IPS-20b (cell line): Measurements from ENCODE around the gene ATP2B3.

ENCODE experiments used
- H3K27ac ChIP-seq: one replicate; pipeline ENCODE4 v1.5.1; 2013; ENCODE audit warnings: low read length
- H3K27me3 ChIP-seq: 2 replicates; pipeline ENCODE4 v1.6.1; 2013; ENCODE audit warnings: mild to moderate bottlenecking, low read length, inconsistent platforms; ENCODE audit not compliant: insufficient read depth
- H3K36me3 ChIP-seq: 2 replicates; pipeline ENCODE4 v1.6.1; 2013; ENCODE audit warnings: low read depth, mild to moderate bottlenecking, inconsistent platforms, low read length, moderate library complexity; ENCODE audit not compliant: insufficient read depth
- H3K4me1 ChIP-seq: 2 replicates; pipeline ENCODE4 v1.6.1; 2013; ENCODE audit warnings: mild to moderate bottlenecking, control low read depth, inconsistent platforms, low read length, moderate library complexity; ENCODE audit not compliant: insufficient read depth
- H3K4me3 ChIP-seq: 2 replicates; pipeline ENCODE4 v1.5.1; 2013; ENCODE audit warnings: mild to moderate bottlenecking, low read length, inconsistent platforms
- H3K9ac ChIP-seq: 2 replicates; pipeline ENCODE4 v1.6.1; 2013; ENCODE audit warnings: low read depth, mild to moderate bottlenecking, inconsistent platforms, low read length, moderate library complexity
- H3K9me3 ChIP-seq: 2 replicates; pipeline ENCODE4 v1.6.1; 2013; ENCODE audit warnings: mild to moderate bottlenecking, low read depth, low read length, inconsistent platforms; ENCODE audit not compliant: insufficient read depth

Gene ATP2B3

DNA sequence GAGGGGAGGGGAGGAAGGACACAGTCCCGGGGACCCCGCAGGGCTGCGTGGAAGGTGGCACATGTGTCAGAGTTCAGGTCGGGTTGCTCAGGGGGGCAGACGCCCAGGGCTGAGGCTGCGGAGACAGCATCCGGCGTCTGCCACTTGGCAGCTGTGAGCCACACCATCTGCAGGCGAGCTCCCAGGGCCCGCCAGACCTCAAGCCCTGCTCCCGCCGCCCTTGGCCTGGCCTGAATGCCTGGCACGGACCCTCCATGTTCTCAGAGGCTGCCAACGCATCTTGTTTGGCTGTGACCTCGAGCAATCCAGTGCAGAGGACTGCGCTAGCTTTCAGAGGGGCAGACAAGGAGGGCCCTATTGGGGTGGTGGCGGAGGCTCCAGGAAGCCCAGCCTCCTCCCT, 17.6 kb upstream of the ATP2B3 start:
- Histone ChIP-seq H3K9ac (no peak overlapping the region), H3K4me1 (no peaks in the 10 kb centered on the region), H3K27me3 (no peaks in the 10 kb centered on the region; the same call in 1 of the 2 replicates), H3K36me3 (no peaks in the 10 kb centered on the region), H3K4me3 (no peak overlapping the region), H3K9me3 (no peaks in the 10 kb centered on the region), H3K27ac (no peak overlapping the region)

DNA sequence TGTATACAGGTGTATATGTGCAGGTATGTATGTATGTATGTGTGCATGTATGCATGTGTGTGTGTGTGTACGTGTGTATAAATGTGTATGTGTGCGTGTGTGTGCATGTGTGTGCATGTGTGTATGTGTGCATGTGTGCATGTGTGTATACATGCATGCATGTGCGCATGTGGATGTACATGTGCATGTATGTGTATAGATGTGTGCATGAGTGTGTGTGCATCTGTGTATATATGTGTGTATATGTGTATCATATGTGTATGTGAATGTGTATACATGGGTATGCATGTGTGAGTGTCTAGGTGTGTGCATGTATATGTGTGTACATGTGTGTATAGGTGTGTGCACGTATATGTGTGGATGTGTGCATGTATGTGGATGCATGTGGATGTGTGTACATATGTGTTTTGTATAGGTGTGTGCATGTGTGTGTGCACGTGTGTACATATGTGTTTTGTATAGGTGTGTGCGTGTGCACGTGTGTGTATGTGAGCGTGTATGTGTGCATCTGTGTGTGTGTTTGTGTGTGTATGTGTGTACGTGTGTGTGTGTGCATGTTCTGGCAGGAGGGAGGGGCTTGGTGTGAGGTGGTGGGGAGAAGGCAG, 16.7 kb upstream of the ATP2B3 start:
- Histone ChIP-seq H3K4me3 (no peak overlapping the region), H3K36me3 (no peaks in the 10 kb centered on the region), H3K27ac (no peak overlapping the region), H3K9ac (no peak overlapping the region), H3K27me3 (no peaks in the 10 kb centered on the region), H3K4me1 (no peaks in the 10 kb centered on the region), H3K9me3 (no peaks in the 10 kb centered on the region)

DNA sequence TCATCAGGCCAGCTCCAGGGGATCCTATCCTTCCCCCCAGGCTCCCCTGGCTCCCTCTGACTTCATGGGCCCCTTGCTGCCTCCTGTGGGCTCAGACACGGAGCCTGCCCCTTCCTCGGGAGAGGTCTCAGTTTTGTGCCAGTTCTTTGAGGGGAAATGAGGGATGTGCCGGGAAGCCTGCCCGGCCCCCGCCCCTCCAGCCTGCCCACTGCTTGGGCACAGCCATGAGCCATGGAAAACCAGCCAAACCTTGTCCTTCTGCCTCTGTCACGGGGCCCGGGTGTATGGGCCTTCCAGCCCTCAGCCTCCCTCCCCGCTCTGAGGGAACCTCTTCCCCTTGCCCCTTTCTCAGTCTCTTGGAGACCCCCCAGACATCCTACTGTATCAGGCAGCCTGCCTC, 15.9 kb upstream of the ATP2B3 start:
- H3K9me3 ChIP-seq: no peaks in the 10 kb centered on the region

DNA sequence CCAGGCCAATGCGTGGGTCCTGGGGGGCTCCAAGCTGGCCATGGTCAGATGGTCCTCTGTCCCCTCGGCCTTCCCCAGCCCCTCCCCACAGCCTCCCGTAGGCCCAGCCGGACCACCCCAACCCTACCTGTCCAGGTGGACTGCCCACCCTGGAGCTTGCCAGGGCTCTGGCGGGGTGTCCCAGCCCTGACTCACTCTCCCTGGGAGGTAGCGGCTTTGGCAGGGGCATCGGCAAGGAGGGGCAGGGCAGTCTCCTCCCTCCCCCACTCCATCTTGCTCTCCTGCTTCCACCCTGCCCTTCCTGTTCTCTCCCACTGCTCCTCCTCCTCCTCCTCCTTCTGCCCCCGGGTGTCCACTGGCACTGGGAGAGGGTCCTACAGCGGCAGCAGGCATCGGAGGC, 15.3 kb upstream of the ATP2B3 start:
- no peaks in the 10 kb centered on the region for H3K9me3 ChIP-seq
- no peaks in the 10 kb centered on the region for H3K4me1 ChIP-seq
- no peaks in the 10 kb centered on the region for H3K27me3 ChIP-seq
- no peaks in the 10 kb centered on the region for H3K36me3 ChIP-seq
- no peak overlapping the region for H3K4me3 ChIP-seq
- no peak overlapping the region for H3K27ac ChIP-seq
- no peak overlapping the region for H3K9ac ChIP-seq

More for the DNA sequence above, 15.9 kb upstream of the ATP2B3 start:
- Histone ChIP-seq H3K4me1 (no peaks in the 10 kb centered on the region), H3K36me3 (no peaks in the 10 kb centered on the region), H3K4me3 (no peak overlapping the region), H3K27ac (no peak overlapping the region), H3K27me3 (no peaks in the 10 kb centered on the region), H3K9ac (no peak overlapping the region)

DNA sequence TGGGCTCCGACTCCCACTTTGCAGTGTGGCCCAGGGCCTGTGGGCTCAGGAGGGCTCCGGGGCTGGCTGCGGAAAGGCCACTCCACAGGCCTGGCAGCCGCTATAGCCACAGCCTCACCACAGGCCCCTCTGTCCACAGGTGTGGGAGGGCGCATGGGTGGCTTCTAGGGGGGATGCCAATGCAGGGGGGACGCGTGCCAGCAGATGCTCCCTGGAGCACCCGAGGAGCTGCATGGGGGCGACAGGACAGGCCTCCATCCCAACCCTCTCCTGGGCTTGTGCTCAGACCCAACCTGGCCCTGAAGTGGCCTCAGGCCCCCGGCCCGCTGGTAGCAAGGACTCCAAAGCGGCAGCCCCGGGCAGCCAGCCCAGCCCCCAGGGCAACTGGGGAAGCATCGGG, 14.6 kb upstream of the ATP2B3 start:
- no peak overlapping the region for H3K27ac ChIP-seq
- H3K36me3 ChIP-seq: no peaks in the 10 kb centered on the region
- H3K9me3 ChIP-seq: no peaks in the 10 kb centered on the region
- H3K4me3 ChIP-seq: no peak overlapping the region
- H3K4me1 ChIP-seq: no peaks in the 10 kb centered on the region
- no peak overlapping the region for H3K9ac ChIP-seq
- H3K27me3 ChIP-seq: no peaks in the 10 kb centered on the region

DNA sequence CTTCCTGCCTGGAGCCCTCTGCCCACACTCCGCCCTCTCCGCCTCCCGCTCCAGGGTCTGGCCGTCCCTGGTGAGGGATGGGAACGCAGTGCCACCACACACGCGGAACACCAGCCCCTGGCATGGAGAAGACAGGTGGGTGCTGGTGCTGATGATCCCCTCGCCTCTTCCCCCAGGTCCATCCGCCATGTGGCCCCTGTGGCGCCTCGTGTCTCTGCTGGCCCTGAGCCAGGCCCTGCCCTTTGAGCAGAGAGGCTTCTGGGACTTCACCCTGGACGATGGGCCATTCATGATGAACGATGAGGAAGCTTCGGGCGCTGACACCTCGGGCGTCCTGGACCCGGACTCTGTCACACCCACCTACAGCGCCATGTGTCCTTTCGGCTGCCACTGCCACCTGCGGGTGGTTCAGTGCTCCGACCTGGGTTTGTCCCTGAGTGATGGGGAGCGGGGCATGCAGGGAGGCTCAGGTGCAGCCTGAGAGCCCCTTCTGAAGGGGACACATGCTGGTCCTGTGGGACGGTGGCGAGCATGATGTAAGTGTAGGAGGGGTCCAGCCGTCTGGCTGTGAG, 12.9 kb upstream of the ATP2B3 start:
- Histone ChIP-seq H3K4me1 (no peaks in the 10 kb centered on the region), H3K36me3 (no peaks in the 10 kb centered on the region), H3K9me3 (no peaks in the 10 kb centered on the region), H3K27ac (no peak overlapping the region), H3K9ac (no peak overlapping the region), H3K27me3 (no peaks in the 10 kb centered on the region), H3K4me3 (no peak overlapping the region)

DNA sequence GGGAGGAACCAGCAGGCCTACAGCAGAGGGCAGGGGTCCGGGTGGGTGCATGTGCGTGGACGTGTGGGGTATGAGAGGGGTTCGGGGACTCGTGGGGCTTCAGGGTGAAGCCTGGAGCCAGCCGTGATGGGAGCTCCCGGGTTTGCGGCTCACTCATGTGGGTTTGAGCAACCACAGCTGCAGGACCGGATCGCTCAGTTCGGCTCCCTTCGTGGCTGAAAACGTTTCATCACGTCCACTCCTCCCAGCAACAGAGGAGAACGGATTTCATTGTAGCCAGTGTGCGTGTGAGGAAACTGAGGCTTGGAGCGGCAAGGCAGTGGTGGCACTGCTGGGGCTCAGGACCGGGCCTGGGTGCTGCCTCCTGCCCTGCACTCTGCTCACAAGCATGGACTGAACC, 12.1 kb upstream of the ATP2B3 start:
- Histone ChIP-seq H3K27ac (no peak overlapping the region), H3K9ac (no peak overlapping the region), H3K9me3 (no peaks in the 10 kb centered on the region), H3K4me1 (no peaks in the 10 kb centered on the region), H3K27me3 (no peaks in the 10 kb centered on the region), H3K36me3 (no peaks in the 10 kb centered on the region), H3K4me3 (no peak overlapping the region)

DNA sequence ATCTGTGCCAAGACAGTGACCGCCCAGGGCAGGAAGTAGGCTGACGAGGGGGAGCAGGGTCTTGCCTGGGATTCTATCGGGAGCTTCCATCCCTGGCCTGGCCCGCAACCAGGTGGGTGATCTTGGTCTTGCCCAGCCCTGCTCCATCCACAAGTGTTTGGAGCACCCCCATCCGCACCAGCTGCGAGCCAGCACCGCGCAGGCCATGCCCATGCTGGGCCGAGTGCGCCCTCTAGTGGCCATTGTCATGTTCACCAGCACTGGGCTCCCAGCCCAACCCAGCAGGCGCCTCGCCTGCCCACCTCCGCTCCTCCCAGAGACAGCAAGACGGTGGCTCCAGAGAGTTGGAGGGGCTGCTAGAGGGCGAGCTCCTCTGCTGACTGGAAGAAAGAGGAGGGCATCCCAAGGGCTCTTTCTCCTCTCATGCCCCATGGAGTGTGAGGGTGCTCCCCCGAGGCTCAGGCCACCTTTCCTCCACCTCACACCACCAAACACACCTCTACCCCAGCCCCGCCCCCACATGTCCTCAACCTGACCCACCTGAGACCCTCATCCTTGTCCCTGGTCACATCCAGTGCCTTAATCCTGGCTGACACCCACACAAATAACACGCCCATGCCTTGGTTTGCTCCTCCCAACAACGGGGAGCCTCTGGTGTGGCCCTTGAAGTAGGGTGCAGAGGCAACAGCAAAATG, 9.8 kb upstream of the ATP2B3 start:
- Histone ChIP-seq H3K4me1 (no peaks in the 10 kb centered on the region), H3K9ac (no peak overlapping the region)

DNA sequence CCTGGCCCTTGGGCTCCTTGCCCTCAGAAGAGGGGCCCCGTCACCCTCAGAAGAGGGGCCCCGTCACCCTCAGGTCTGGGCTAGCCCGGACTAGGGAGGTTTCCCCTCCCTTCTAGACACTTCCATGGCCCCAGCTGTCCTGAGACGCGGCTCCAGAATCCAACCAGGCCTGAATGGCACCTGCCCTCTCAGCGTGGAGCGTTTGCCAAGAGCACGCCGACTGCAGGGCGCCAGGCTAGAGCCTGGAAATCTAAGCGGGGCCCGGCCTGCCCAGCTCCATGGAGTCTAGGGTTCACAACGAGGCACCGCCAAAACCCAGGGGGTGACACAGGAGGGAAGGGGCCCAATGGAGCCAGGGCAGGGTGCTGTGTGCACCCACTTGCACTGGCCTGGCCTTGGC, 7.8 kb upstream of the ATP2B3 start:
- no peaks in the 10 kb centered on the region for H3K4me1 ChIP-seq
- no peak overlapping the region for H3K9ac ChIP-seq
- no peaks in the 10 kb centered on the region for H3K27me3 ChIP-seq
- H3K4me3 ChIP-seq: no peak overlapping the region
- H3K27ac ChIP-seq: no peak overlapping the region
- H3K36me3 ChIP-seq: no peaks in the 10 kb centered on the region
- no peaks in the 10 kb centered on the region for H3K9me3 ChIP-seq

More for the DNA sequence above, 9.8 kb upstream of the ATP2B3 start:
- Histone ChIP-seq H3K4me3 (no peak overlapping the region), H3K9me3 (no peaks in the 10 kb centered on the region), H3K27ac (no peak overlapping the region), H3K27me3 (no peaks in the 10 kb centered on the region), H3K36me3 (no peaks in the 10 kb centered on the region)

DNA sequence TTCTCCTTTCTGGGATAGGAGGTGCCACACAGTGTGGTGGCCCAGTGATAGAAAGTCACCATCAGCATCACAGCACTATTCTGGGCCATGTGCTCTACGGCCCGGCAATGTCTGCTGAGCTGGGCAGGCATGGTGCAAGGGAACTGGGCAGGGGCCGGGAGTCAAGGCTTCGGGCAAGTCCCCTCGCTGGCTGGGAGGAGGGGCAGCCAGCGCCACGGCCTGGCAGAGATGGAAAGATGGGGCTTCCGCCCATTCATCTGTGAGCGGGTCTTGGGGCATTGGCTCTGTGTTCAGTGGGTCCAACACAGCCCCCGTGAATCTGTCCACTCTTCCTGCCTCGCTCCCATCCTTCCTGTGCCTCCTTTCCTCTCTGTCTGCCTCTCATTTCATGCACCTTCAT, 7.1 kb upstream of the ATP2B3 start:
- H3K36me3 ChIP-seq: no peaks in the 10 kb centered on the region
- H3K27me3 ChIP-seq: peaks cover under 1% of the 10 kb centered on the region; the same call in 1 of the 2 replicates
- no peak overlapping the region for H3K9ac ChIP-seq
- no peaks in the 10 kb centered on the region for H3K9me3 ChIP-seq
- no peaks in the 10 kb centered on the region for H3K4me1 ChIP-seq
- no peak overlapping the region for H3K27ac ChIP-seq
- H3K4me3 ChIP-seq: no peak overlapping the region

DNA sequence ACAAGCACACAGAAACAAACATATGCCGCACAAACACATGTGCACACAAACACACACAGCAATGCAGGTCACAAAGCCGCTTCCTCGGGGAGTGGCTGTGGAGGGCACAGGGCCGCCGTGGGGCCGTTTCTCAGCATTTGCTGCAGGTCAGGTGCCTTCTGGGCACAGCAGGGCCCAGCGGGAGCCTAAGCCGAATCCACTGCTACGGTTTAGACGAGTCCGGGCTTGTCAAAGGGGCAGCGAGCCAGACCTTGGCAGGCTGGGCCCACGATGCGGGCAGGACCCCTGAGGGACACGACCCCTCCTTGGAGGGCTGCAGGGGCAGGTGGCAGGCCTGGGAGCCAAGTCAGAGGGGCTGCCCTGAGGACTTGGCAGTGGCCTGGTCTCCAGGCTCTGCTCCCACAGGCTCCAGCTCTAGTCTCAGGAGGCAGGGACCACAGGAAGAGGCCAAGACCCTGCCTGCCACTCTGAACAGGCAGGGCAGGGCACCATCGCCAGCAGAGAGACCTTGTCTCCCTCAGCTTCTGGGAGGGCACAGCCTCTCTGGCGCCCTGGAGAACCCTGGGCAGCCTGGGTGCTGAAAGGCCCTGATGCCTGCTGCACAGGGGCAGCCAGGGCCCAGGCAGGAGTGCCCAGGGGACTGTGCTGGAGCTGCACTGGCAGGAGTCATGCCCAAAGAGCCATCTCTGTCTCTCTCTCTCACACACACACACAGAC, 5.5 kb upstream of the ATP2B3 start:
- Histone ChIP-seq H3K9me3 (no peaks in the 10 kb centered on the region), H3K36me3 (no peaks in the 10 kb centered on the region)

DNA sequence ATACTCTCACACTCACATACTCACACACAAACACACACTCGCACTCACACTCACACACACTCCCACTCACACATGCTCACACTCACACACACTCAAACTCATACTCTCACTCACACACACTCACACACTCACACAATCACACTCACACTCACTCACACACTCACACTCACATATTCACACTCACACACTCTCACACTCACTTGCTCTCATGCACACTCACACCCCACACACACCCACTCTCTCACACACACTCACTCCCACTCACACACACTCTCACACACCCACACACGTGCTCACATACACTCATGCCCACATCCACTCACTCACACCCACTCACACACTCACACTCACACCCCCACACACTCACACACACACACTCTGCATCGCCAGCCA, 4.9 kb upstream of the ATP2B3 start:
- H3K4me1 ChIP-seq: no peaks in the 10 kb centered on the region

More for the DNA sequence above, 5.5 kb upstream of the ATP2B3 start:
- no peak overlapping the region for H3K27ac ChIP-seq
- no peaks in the 10 kb centered on the region for H3K4me1 ChIP-seq
- no peak overlapping the region for H3K4me3 ChIP-seq
- no peak overlapping the region for H3K9ac ChIP-seq
- H3K27me3 ChIP-seq: peaks cover 16% of the 10 kb centered on the region

More for the DNA sequence above, 4.9 kb upstream of the ATP2B3 start:
- Histone ChIP-seq H3K36me3 (no peaks in the 10 kb centered on the region), H3K27ac (no peak overlapping the region), H3K9me3 (no peaks in the 10 kb centered on the region), H3K9ac (no peak overlapping the region), H3K4me3 (no peak overlapping the region), H3K27me3 (peaks cover 21% of the 10 kb centered on the region)
